ENCODE measurements around the gene ADAMTS17.
"Not testable (repeated sequence)": the region's sequence is repeated elsewhere in the genome, so short reads cannot be mapped to it uniquely, and the experiment has no call there.

ADAMTS17 gene

DNA sequence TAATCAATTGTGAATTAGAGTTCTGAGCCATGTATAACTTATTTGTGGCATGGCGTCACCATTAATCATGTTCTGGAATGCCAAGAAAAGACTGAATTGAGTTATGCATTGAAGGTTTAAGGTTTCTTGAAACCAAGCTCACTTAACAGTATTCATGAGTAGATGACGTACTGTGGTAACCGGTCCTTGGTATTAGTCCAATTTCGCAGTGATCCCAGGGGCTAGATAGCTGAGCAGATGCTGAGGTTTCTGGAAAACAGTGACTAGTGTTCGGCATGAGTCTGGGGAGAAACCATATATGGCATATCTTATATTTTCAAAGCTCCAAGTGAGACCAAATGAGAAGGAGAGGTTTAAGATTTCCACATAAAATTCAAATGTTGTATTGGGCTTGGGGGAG is 390.3 kb downstream of the ADAMTS17 start:
- DNase-seq (ENCODE audit: low spot score), result no peak

DNA sequence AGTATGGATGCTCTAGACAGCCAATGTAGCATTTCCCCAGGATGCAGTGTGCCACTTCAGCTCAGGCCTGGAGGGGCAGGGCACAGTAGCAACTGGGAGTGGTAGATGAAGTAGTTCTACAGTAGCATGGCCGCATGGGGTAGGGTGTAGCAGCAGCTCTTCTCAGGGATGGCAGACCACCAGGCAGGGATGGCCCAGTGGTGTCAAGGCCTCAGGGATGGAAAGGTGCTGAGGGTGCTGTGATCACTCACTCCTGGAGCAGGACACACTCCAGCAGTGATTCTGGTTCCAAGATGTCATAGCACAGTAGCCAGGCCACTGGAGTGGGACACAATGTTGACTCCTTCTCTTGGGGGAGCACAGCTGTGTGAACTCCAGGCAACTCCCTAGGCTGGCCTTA is 397.6 kb downstream of the ADAMTS17 start:
- no peak for DNase-seq (ENCODE audit: low spot score)

DNA sequence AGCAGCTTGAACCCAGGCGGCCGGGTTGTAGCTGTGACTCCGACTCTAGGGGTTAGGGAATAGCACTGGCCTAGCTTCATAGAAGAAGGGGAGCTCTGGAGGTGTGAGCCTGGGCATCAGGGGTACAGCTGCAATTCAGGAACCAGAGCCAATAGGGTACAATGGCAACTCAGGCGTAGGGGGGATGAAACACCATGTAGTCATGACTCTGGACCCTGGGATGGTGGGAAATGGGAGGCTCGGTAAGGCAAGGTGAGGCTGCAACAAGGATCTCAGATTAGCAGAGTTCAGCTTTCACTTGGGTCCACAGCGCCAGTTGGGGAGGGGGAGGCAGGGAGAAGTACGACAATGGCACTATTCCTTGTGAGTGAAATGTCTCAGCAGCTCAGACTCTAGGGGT is 398.3 kb downstream of the ADAMTS17 start:
- DNase-seq (ENCODE audit: low spot score), result no peak

DNA sequence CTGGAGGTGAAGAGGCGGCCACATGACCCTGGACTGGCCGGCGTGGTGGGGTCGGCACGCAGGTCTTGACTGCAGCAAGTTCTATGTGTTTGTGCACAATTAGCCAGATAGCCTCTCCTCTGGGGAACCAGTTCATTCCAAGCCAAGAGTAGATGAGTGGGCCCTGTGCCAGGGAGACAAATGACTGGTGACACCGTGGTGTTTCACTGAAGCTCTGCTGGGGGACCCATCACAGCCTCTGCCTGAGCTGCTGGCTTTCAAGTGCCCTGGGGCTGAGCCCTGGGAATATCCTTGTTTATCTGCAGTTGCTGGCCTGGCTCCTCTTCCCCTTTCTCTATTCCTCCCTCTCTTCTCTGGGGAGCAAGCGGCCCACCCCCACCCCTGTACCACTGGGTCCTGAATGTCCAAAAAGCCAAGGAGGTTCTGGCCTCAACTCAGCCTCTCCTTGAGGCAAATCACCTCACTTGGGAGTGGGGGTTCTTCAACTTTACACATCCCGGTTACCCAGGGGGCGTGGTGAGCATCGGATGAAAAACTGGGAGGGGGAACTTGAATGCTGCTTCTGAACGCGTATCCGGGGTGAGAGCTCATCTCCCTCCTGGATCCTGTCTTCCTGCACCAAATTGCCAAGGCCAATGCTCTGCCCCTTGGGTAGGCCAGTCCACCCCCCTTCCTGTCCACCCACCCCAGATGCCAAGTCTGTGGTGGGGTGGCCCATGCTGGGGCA is 408.9 kb downstream of the ADAMTS17 start:
- no peak for DNase-seq (ENCODE audit: low spot score)

DNA sequence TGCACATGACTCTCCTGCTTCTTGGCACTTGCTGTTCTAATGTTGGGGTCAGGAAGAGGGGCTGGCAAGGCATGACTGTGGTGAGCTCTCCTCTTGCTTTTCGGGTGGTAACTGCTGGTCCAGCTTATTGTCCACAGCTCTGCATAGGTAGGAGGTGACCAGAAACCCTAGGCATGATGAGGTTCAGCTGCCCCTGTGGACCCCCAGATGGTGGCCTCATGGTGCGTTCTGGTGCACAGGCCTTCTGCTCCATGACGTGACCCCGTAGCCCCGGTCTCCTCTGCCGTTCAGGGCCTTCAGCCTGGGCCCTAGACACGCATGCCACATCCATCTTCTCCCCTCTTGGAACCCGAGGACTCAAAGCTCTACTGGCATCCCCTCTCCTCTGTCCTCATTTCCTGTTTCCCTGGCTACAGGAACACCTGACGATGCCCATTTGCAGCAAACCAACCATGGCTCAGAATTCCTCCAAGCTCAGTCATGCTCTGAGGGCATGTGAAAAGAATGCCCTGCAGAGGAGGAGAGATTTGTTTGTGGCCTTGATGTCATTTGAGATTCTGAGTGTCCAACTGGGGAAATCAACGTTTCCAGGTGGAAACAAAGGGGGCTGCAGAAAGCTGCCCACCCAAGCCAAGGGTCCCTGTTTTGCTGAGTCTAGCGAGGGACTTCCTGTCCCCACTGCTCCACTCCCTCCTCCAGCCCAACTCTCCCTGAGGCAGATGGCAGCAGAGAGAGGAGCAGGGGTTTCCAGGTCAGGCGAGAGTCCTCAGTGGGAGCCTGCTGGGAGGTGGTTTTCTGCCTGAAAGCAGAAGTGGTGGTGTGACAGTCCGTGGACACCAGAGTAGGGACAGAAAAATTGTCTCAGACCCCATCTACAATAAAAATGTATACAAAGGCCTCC is 409.8 kb downstream of the ADAMTS17 start:
- DNase-seq (ENCODE audit: low spot score), result no peak

DNA sequence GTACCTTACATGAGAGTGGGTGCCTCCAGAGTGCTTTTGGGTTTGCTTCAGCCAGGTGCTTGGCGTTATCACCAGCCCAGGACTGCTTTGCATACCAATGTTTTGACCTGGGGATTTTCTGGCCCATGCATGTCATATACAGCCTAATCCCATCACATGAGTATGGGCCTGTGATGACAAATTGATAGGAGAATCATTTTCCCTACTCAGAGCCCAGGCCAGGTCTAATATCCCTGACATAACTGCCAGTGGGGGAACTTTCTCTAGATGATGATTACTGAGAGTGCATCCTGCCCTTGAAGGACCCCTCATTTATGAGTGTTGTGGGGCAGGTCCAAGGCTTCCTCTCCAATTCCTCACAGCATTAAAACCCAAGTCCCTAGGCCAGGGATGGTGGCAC is 411.1 kb downstream of the ADAMTS17 start:
- DNase-seq (ENCODE audit: low spot score), result no peak

DNA sequence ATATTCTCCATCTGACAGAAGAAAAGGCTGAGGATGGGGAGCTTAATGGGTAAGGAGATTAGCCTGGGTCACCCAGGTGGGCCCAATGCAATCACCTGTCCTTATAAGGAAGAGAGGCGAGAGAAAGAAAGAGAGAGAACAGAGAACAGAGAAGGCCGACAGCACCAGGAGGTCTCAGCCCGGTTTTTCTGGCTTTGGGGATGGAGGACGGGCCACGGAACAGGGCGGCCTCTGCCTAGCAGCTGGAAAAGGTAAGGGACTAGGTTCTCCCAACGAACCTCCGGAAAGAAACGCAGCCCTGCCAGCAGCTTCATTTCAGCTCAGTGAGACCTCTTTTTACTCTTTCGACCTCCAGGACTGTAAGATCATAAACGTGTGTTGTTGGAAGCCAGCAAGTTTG is 412.5 kb downstream of the ADAMTS17 start:
- DNase-seq (ENCODE audit: low spot score), result no peak

DNA sequence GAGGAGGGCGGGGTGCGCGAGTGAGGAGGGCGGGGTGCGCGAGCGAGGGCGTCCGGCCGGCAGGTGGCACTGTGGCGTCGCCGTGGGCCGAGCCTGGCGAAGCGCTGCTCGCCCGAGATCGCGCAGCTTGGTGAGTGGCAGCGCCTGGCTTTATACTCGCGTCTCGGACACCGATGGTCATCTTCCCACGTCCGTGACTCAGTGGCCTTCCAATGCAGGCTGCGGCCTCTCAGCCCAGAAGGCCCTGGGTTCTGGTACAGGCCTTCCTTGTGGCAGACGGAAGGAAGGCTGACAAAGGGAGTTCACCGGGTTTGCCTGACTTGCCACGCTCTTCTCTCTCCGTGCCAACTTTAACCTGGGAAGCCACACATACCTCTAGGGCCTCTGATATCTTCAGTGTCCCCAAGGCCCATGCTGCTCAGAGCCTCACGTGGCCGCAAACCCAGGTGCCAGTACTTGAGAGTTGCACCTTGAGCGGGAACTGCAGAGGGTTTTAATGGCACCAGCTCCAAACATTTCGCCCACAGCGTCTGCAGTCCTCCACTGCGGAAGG is 413.3 kb downstream of the ADAMTS17 start:
- DNase-seq (ENCODE audit: low spot score), result peak; percentile 79

DNA sequence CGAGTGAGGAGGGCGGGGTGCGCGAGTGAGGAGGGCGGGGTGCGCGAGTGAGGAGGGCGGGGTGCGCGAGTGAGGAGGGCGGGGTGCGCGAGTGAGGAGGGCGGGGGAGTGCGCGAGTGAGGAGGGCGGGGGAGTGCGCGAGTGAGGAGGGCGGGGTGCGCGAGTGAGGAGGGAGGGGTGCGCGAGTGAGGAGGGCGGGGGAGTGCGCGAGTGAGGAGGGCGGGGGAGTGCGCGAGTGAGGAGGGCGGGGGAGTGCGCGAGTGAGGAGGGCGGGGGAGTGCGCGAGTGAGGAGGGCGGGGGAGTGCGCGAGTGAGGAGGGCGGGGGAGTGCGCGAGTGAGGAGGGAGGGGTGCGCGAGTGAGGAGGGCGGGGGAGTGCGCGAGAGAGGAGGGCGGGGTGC is 415.2 kb downstream of the ADAMTS17 start:
- DNase-seq (ENCODE audit: low spot score), result not testable (repeated sequence)

DNA sequence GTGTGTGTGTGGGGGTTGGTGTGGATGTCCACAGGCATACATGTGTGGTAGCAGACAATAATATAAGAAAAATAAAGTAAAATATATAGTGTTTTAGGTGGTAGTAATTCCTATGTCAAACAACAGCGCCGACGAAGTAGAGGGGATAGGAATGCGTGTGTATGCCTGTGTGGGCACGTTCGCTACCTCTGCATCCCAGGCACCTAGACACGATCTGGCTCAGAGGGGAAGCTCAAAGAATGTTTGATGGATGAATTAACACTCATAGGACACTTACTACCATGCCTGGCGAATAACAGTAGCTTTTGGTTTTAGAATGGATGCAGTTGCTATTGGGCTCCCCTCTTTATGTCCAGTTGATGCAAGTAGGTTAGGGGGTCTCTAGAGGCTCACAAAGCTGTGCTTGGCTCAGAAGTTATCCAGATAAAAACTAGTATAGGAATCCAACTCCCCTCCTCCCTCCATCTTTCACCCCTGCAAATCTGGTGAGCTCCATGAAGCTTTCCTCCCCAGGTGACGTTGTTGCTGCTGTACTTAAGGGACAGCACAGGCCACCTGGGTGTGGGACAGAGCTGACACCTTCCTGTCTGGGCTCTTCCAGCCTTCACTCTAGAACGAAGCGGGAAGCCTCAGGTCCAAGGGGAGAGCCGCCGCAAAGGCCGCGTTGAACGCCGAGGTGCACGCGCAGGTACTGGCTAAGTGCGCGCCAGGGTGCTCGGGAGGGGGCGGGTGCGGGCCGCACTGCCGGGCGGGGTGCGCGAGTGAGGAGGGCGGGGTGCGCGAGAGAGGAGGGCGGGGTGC is 415.9 kb downstream of the ADAMTS17 start:
- DNase-seq (ENCODE audit: low spot score), result peak; percentile 60

DNA sequence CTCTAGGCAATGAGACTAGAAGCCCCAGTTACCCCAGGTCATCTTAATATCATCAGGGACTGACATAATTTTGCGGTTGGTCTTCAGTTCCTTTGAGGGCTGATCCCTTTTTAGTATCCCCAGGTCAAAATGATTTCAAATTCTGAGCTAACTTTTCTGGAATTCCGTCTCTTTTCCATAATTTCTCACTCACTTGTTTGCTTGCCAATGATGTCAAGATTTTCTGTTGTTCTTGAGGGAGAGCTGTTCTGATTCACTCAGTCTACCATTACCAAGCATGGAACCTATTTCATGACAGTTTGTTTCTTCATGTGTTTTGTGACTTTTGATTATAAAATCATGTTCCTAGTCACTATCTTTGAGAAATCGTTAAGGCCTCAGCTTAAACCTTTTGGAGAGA is 418.1 kb downstream of the ADAMTS17 start:
- DNase-seq (ENCODE audit: low spot score), result no peak

Measured in germinal center (tissue), 1 donor.